Keratinocyte (primary cell): ENCODE results near the gene OGFOD3. TPM values are rescaled to one million over a fixed set of nuclear protein-coding genes. Genes with fewer than 3 reads are reported as not detected.

Experiments
- DNase-seq: peaks from one replicate; pipeline ENCODE4 v3.0.0-alpha.2; 2011; ENCODE audit warnings: low read depth, missing footprints, low spot score
- FAIRE-seq: peaks from 2 replicates; lab custom pipeline; 2011; peaks lifted over from hg19 to GRCh38; lab: Jason Lieb, UNC
- H2AFZ ChIP-seq: 2 replicates; pipeline ENCODE4 v1.6.0; 2012; ENCODE audit warnings: low read length, control low read depth, inconsistent platforms; ENCODE audit not compliant: control insufficient read depth
- H3K27ac ChIP-seq: 2 replicates; pipeline ENCODE4 v1.5.1; 2011; ENCODE audit warnings: low read length; ENCODE audit not compliant: control insufficient read depth, insufficient read depth
- H3K27me3 ChIP-seq: 3 replicates; pipeline ENCODE4 v1.6.0; 2011; ENCODE audit warnings: low read length; ENCODE audit not compliant: control insufficient read depth, insufficient read depth; ENCODE audit errors: extremely low read depth
- H3K36me3 ChIP-seq, 2 experiments: 2 replicates in 1 of 2; 3 replicates in 1 of 2; pipeline ENCODE4 v1.5.1; 2011; ENCODE audit warnings: low read length in 2 of 2, mild to moderate bottlenecking in 1 of 2; ENCODE audit not compliant: control insufficient read depth in 2 of 2, insufficient read depth in 2 of 2; ENCODE audit errors: extremely low read depth in 1 of 2
- H3K4me1 ChIP-seq: 3 replicates; pipeline ENCODE4 v1.5.1; 2011; ENCODE audit warnings: low read length; ENCODE audit not compliant: control insufficient read depth, insufficient read depth; ENCODE audit errors: extremely low read depth
- H3K4me2 ChIP-seq: 3 replicates; pipeline ENCODE4 v1.6.0; 2011; ENCODE audit warnings: low read depth, low read length; ENCODE audit not compliant: control insufficient read depth, insufficient read depth; ENCODE audit errors: extremely low read depth
- H3K4me3 ChIP-seq, 3 experiments: fragments of 200-600 bp in 1 of 3; sonication (generic) in 1 of 3; 2 replicates in 2 of 3; 3 replicates in 1 of 3; pipeline ENCODE4 v1.5.1; 2011 to 2016; ENCODE audit warnings: low read length in 3 of 3, mild to moderate bottlenecking in 3 of 3, control low read depth in 2 of 3, inconsistent platforms in 1 of 3, low read depth in 1 of 3, mixed read lengths in 1 of 3, mixed run types in 1 of 3, moderate library complexity in 1 of 3; ENCODE audit not compliant: control insufficient read depth in 2 of 3, insufficient read depth in 2 of 3; ENCODE audit errors: extremely low read depth in 1 of 3
- H3K79me2 ChIP-seq: 2 replicates; pipeline ENCODE4 v1.6.0; 2012; ENCODE audit warnings: low read length; ENCODE audit not compliant: control insufficient read depth, insufficient read depth
- H3K9ac ChIP-seq: 3 replicates; pipeline ENCODE4 v1.6.0; 2011; ENCODE audit warnings: low read length; ENCODE audit not compliant: control insufficient read depth, insufficient read depth; ENCODE audit errors: extremely low read depth
- H3K9me1 ChIP-seq: 3 replicates; pipeline ENCODE4 v1.6.0; 2011; ENCODE audit warnings: low read length; ENCODE audit not compliant: control insufficient read depth, insufficient read depth; ENCODE audit errors: extremely low read depth
- H3K9me3 ChIP-seq: 2 replicates; pipeline ENCODE4 v1.5.1; 2012; ENCODE audit warnings: low read depth, low read length; ENCODE audit not compliant: control insufficient read depth
- H4K20me1 ChIP-seq: 3 replicates; pipeline ENCODE4 v1.6.0; 2011; ENCODE audit warnings: low read length; ENCODE audit not compliant: control insufficient read depth, insufficient read depth; ENCODE audit errors: extremely low read depth
- EZH2 ChIP-seq: IDR thresholded peaks from one replicate; pipeline ENCODE4 v1.6.1; 2012; ENCODE audit warnings: inconsistent platforms, mild to moderate bottlenecking, low read length, moderate library complexity
- dilution Hi-C: fragments of 300-500 bp; cut with MboI; formaldehyde crosslinking; loops from one replicate; pipeline ENCODE4 v1.7.0; 2020; ENCODE audit warnings: low sequenced_read_pairs; ENCODE audit not compliant: extremely low pct_ligation_motif_present
- polyA plus RNA-seq, 5 experiments: library from polyadenylated mRNA; depleted of rRNA in 3 of 5; stranded (reverse) in 3 of 5; stranded (forward) in 1 of 5; unstranded in 1 of 5; fragments of >200 nt; gene quantifications; 1 replicate in 1 of 5; 2 replicates in 3 of 5; 3 replicates in 1 of 5; pipeline versions ENCODE4 v1.2.1 to v1.2.3, GENCODE V29; 2011 to 2012; ENCODE audit warnings: missing spikeins in 2 of 5, low read depth in 1 of 5, low replicate concordance in 1 of 5
- TF ChIP-seq, protein P1 (sequence below), 3 experiments: IDR thresholded peaks in 1 of 3; conservative IDR thresholded peaks in 1 of 3; optimal IDR thresholded peaks in 1 of 3; 2 replicates in 2 of 3; 3 replicates in 1 of 3; pipeline versions ENCODE3 to v1.5.1; 2011; ENCODE audit warnings: low read length in 3 of 3, mild to moderate bottlenecking in 3 of 3, moderate library complexity in 2 of 3, control low read depth in 1 of 3, inconsistent platforms in 1 of 3; ENCODE audit not compliant: insufficient read depth in 2 of 3; ENCODE audit errors: extremely low read depth in 1 of 3

The OGFOD3 gene
- polyA plus RNA-seq, 1 donor (not counting 4 experiments of a cell fraction or from before 2014, with no cell fraction given), result 10.8 TPM

DNA sequence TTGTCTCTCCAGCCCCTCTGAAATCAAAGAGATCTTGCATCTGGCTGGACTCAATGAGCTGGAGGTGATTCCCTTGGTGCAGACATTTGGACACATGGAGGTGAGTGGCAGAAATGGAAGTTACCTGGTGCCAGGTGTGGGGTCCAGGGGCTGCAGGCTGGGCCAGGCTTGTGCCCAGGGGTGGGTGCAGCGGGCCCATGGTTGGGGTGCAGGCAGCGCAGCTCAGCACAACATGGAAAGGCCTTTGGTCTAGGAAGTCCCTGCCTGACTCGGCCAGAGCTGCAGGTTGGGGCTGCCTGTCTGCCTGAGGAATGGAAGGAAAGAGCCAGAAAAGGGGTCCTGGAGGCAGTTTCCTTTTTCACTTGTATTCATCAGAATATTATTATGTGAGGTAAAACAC lies 10.2 kb upstream of the OGFOD3 start:
- no peaks in the 10 kb centered on the region for H3K9me3 ChIP-seq
- no peaks in the 10 kb centered on the region for H3K27me3 ChIP-seq
- no peak for TF ChIP-seq EZH2
- H3K27ac ChIP-seq, result no peak overlapping the region
- H3K9ac ChIP-seq, result no peak overlapping the region
- no peaks in the 10 kb centered on the region for H3K79me2 ChIP-seq
- FAIRE-seq (no peak), DNase-seq (no peak)
- no peak overlapping the region for H2AFZ ChIP-seq
- H3K4me3 ChIP-seq, result no peak overlapping the region
- H3K9me1 ChIP-seq, result no peaks in the 10 kb centered on the region
- dilution Hi-C loops, result no loop called here
- no peaks in the 10 kb centered on the region for H3K36me3 ChIP-seq
- no peaks in the 10 kb centered on the region for H3K4me1 ChIP-seq
- no peaks in the 10 kb centered on the region for H4K20me1 ChIP-seq
- no peak overlapping the region for H3K4me2 ChIP-seq

DNA sequence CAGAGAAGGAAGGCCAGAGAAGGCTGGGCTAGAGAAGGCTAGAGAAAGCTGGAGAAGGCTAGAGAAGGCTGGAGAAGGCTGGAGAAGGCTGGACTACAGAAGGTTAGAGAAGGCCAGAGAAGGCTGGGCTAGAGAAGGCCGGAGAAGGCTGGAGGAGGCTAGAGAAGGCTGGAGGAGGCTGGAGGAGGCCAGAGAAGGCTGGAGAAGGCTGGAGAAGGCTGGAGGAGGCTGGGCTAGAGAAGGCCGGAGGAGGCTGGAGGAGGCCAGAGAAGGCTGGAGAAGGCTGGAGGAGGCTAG lies 6.4 kb upstream of the OGFOD3 start:
- Histone ChIP-seq H2AFZ (no peak overlapping the region), H3K4me2 (no peak overlapping the region), H4K20me1 (no peaks in the 10 kb centered on the region), H3K27ac (no peak overlapping the region), H3K4me1 (peaks cover 1% of the 10 kb centered on the region), H3K9me3 (peaks cover 2% of the 10 kb centered on the region), H3K9me1 (no peaks in the 10 kb centered on the region), H3K79me2 (no peaks in the 10 kb centered on the region), H3K4me3 (no peak overlapping the region), H3K27me3 (no peaks in the 10 kb centered on the region), H3K9ac (no peak overlapping the region), H3K36me3 (no peaks in the 10 kb centered on the region)
- FAIRE-seq, result no peak
- DNase-seq, result no peak
- TF ChIP-seq, protein P1, sequence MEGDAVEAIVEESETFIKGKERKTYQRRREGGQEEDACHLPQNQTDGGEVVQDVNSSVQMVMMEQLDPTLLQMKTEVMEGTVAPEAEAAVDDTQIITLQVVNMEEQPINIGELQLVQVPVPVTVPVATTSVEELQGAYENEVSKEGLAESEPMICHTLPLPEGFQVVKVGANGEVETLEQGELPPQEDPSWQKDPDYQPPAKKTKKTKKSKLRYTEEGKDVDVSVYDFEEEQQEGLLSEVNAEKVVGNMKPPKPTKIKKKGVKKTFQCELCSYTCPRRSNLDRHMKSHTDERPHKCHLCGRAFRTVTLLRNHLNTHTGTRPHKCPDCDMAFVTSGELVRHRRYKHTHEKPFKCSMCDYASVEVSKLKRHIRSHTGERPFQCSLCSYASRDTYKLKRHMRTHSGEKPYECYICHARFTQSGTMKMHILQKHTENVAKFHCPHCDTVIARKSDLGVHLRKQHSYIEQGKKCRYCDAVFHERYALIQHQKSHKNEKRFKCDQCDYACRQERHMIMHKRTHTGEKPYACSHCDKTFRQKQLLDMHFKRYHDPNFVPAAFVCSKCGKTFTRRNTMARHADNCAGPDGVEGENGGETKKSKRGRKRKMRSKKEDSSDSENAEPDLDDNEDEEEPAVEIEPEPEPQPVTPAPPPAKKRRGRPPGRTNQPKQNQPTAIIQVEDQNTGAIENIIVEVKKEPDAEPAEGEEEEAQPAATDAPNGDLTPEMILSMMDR (optimal IDR thresholded peaks at IDR 0.05 in 1 of 3, IDR thresholded peaks at IDR 0.05 in 1 of 3, conservative IDR thresholded peaks at IDR 0.05 in 1 of 3; ENCODE audit: extremely low read depth in 1 of 3, insufficient read depth in 2 of 3, low read length in 3 of 3), result no peak
- no peak for TF ChIP-seq EZH2
- dilution Hi-C loops, result no loop called here
